Inflammatory macrophage (primary cell): Measurements from ENCODE around the gene NPW.

Experiments
- DNase-seq, 2 donors: peaks; one replicate each; pipeline ENCODE4 v3.0.0-alpha.2; 2020 to 2022

NPW gene

GRCh38 chr16:1984347-1985225 lies 35.0 kb upstream of the NPW start:
- no peak for DNase-seq

GRCh38 chr16:1985466-1986150 lies 34.0 kb upstream of the NPW start:
- no peak for DNase-seq

GRCh38 chr16:1987198-1987597 lies 32.4 kb upstream of the NPW start:
- DNase-seq = no peak

DNA sequence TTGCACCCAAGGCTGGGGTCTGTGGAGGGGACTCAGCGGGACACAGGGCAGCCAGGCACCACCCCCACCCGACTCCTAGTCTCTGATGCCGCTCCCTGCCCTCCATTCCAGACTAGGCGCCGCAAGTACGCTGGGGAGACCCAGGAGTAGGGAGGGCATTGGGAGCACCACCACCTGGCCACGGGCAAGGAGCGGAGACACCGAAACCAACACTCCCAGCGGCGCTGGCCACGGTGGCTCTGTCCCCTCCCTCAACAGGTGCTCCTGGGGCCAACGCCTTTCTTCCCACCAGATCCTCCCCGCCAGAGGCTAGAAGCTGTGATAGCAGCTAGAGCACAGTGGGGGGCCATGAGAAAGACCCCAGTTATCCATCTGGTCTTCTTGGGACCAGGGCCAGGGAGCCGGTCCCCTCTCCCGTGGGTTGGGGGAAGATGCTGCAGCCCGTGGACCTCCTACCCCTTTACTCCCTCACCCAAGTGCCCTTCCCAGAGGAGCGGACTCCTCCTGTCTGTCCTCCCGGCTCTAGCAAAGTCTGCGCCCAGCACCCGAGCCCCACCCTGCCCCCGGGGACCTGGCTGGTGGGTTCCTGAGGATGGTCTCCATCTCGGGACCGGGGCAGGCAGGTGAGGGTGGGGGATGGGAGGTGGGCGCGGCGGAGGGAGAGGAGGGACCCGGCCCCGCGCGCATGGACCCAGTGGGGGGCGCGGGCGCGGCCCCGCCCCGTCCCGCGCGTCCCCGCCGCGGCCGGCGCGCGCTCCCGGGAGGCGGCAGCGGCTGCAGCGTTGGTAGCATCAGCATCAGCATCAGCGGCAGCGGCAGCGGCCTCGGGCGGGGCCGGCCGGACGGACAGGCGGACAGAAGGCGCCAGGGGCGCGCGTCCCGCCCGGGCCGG lies 30.1 kb upstream of the NPW start, which contains the start of gene SYNGR3:
Gene SYNGR3, plus strand, starts transcription at position 762 of the 892 bp plus-strand sequence. CDS start 133 bp downstream, outside the sequence.
- no peak for DNase-seq

DNA sequence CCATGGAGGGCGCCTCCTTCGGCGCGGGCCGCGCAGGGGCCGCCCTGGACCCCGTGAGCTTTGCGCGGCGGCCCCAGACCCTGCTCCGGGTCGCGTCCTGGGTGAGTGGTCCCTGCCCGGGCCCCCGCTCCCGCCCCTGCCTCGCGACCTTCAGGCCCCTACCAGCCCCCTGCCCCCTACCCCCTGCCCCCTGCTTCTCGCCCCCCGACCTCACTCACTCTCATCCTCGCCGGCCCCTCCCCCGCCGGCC lies 29.6 kb upstream of the NPW start:
- no peak for DNase-seq

DNA sequence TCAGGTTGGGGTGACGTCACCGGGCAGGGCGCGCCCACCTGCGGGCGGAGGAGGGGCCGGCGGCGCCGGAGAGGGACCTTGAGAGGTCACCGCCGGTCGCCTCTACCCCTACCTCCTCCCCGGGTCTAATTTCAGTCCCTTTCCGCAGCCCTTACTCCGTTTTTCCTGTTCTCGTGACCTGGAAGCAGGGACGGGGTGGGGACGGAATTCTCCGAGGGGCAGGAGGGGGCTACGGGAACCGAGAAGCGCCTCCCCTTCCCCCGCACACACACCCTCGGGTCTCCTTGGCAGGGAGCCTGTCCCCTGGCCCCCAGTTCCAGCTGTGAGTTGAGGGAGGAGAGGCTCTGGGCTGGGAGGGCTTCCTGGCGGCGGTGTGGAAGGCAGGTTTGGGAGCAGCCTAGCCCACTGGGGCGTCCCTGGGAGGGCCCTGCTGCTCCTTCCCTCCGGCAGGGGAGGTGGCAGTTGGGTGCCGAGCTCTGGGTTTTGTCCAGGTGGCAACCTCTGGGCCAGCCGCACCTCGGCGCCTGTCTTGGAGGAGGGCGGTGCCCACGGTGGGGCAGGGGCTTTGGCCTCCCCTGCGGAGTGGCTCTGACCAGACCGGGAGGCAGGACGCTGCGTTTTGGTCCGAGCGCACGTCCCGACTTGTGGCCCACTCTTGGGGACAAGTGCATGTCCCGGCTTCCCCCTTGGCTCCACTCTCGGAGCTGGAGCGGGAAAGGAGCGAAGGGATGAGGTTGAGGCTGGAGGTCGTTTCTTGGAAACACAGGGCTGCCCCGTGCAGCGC lies 29.0 kb upstream of the NPW start:
- DNase-seq = no peak

- DNase-seq = no peak
Measured at GRCh38 chr16:1991135-1991551, 28.4 kb upstream of the NPW start.

DNA sequence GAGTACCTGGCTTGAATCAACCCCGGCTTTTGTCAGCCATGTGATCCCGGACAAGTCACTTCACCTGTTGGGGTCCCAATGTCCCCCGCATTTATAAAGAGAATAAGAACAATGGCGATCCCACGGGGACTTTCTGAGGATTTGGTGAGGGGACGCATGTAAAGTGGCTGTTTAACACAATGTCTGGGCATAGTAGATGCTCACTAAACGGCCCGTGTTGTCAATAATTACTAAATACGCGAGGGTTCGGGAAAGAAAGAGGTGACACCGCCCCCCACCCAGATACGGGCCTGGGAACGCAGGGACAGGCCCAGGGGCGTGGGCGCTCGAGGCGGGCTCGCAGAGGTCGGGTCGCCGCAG lies 28.0 kb upstream of the NPW start:
- no peak for DNase-seq

GRCh38 chr16:1991948-1992703 lies 27.5 kb upstream of the NPW start:
- DNase-seq = peak; percentile 93 to 96

GRCh38 chr16:1992704-1993317 lies 26.8 kb upstream of the NPW start:
- no peak for DNase-seq

DNA sequence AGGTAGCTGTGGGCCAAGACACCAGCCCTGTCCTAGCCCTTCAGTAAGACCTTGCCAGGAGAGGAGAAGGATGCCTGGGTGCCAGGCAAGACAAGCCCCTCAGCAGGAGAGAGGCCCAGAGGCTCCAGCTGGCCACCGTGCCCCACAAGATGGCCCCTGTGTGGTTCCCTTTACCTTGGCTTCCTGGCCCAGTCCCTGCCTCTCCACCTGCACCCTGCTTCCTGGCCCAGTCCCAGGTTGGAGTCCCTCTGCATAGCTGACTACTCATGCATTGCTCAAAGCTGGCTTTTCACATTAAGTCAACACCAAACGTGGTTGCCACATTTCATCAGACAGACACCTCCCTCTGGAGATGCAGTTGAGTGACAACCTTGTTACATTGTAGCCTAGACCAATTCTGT lies 25.9 kb upstream of the NPW start:
- DNase-seq = no peak

GRCh38 chr16:1997494-1998359 lies 21.9 kb upstream of the NPW start:
- no peak for DNase-seq

DNA sequence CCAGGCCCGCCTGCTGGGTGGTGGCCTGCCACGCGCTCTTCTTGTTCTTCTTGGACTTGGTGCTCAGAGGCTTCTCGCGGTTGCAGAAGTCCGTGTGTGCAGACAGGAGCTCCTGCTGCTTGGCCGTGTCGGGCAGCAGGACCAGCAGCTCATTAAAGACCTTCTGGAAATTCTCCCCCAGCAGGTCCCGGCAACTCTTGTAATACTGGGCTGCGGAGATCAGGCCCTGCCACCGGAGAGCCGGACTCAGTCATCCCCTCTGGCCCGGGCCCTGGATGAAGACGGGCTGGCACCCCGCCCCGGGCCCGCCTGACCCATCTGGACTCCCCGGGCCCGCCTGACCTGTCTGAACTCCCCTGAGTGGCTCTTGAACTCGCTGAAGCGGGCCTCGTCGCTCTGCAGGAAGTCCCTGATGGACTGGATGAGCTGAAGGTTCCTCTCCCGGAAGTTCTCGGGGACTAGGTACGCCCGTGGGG lies 21.2 kb upstream of the NPW start:
- no peak for DNase-seq

GRCh38 chr16:1998852-1999801 lies 20.5 kb upstream of the NPW start:
- no peak for DNase-seq

DNA sequence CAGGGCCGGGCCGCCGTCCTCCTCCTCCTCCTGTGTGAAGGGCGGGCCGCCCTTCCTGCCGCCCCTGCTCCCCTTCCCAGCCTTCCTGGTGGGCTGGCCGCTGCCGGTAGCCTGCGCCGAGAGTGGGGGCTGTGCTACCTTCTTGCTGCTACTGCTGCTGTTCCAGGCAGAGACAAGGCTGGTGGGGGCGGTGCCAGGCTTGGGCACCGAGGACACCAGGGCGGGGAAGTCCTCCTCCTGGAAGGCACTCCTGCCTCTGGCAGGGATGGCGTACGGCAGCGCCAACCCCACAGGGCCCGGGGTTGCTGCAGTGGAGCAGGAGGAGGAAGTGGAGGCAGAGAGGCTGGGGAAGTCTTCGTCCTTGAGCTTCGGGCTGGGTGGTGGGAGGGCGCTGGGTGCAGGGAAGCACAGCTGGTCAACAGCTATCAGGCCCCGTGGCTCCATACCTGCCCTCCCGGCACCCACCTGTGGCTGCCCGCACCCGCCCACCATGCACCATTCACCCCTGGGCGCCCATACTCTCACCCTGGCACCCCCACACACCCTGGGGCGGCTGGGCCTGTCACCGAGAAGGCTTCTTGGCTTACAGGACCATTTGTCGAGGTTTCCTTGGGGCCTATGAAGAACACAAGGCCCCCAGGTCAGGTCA lies 19.6 kb upstream of the NPW start:
- no peak for DNase-seq

- no peak for DNase-seq
Measured at GRCh38 chr16:2001035-2001434, 18.6 kb upstream of the NPW start.

- no peak for DNase-seq
Measured at GRCh38 chr16:2001456-2002355, 17.9 kb upstream of the NPW start.
